ENCODE data around the gene MAPK10.

DNA sequence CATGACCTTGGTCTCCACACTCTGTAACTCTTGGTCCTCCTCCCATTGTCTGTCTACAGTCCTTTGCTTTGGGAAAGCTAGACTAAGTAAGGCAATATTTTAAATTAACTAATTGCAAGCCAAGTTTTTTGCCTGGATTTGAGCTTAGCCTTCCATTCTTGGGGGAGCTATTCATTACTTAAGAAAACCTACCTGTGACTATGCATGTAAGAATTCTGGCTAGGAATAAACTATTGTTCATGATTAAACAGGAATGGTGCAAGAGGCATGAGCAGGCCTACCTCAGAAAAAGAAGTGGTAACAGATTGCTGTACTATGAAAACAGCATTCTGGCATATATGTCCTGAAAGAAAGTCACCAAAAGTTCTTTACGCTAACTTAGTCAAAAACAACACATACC is 309.4 kb downstream of the MAPK10 start:
- TF ChIP-seq CTCF (conservative IDR thresholded peaks at IDR 0.05 in 1 of 2, IDR thresholded peaks at IDR 0.05 in 1 of 2; ENCODE audit: low read depth in 1 of 2, low read length in 2 of 2) (no peak), EZH2 (IDR thresholded peaks at IDR 0.05; ENCODE audit: low read length, missing control alignments) (no peak)

Data from fibroblast of lung (primary cell).